ENCODE data around the gene CD180. TPM values are rescaled to one million over a fixed set of nuclear protein-coding genes. Genes with fewer than 3 reads are reported as not detected.

CD180 gene
- total RNA-seq, 4 donors from 2014 or later = 0.18 to 5.0 (median 1.0) TPM

- H3K27ac ChIP-seq = peak overlapping the region; percentile 37 to 68 (median 48)
Measured at GRCh38 chr5:67221487-67222242, 25.1 kb upstream of the CD180 start.

GRCh38 chr5:67216564-67216963 lies 20.0 kb upstream of the CD180 start:
- Histone ChIP-seq H3K27me3 (no peaks in the 10 kb centered on the region), H3K27ac (peak overlapping the region; percentile 80 to 83 (median 82)), H3K9me3 (no peaks in the 10 kb centered on the region), H3K36me3 (no peaks in the 10 kb centered on the region), H3K4me1 (peaks cover 0 to 25% (median 15%) of the 10 kb centered on the region in 4 donors), H3K4me3 (no peak overlapping the region)
- DNase-seq = no peak
- no peak for TF ChIP-seq POLR2A (IDR thresholded peaks at IDR 0.05)
- TF ChIP-seq CTCF (IDR thresholded peaks at IDR 0.05) = no peak

More at GRCh38 chr5:67221487-67222242, 25.1 kb upstream of the CD180 start:
- Histone ChIP-seq H3K9me3 (no peaks in the 10 kb centered on the region), H3K4me3 (no peak overlapping the region), H3K36me3 (no peaks in the 10 kb centered on the region), H3K27me3 (no peaks in the 10 kb centered on the region), H3K4me1 (peaks cover 0 to 3% (median 1%) of the 10 kb centered on the region in 4 donors)
- TF ChIP-seq CTCF (IDR thresholded peaks at IDR 0.05) = no peak
- peak in 2 of 3 donors; percentile 59 to 79 for DNase-seq

GRCh38 chr5:67215519-67216471 lies 19.2 kb upstream of the CD180 start:
- H3K27ac ChIP-seq = peak overlapping the region; percentile 80 to 83 (median 82)
- peak overlapping the region in 3 of 4 donors; percentile 12 to 46 (median 32) for H3K4me3 ChIP-seq
- H3K9me3 ChIP-seq = no peaks in the 10 kb centered on the region
- TF ChIP-seq POLR2A (IDR thresholded peaks at IDR 0.05) (peak; percentile 18 to 38), CTCF (IDR thresholded peaks at IDR 0.05) (no peak)
- peaks cover 0 to 25% (median 15%) of the 10 kb centered on the region in 4 donors for H3K4me1 ChIP-seq
- no peaks in the 10 kb centered on the region for H3K36me3 ChIP-seq
- H3K27me3 ChIP-seq = no peaks in the 10 kb centered on the region
- peak; percentile 69 to 96 (median 92) for DNase-seq

GRCh38 chr5:67214707-67215447 lies 18.3 kb upstream of the CD180 start:
- Histone ChIP-seq H3K4me1 (peaks cover 0 to 25% (median 15%) of the 10 kb centered on the region in 4 donors), H3K27me3 (no peaks in the 10 kb centered on the region), H3K36me3 (no peaks in the 10 kb centered on the region), H3K4me3 (no peak overlapping the region), H3K27ac (peak overlapping the region; percentile 80 to 83 (median 82)), H3K9me3 (no peaks in the 10 kb centered on the region)
- peak in 1 of 6 experiments; percentile 10 for TF ChIP-seq CTCF (IDR thresholded peaks at IDR 0.05)
- TF ChIP-seq POLR2A (IDR thresholded peaks at IDR 0.05) = no peak
- DNase-seq = peak in 1 of 3 donors; percentile 59

- no peak for DNase-seq
- Histone ChIP-seq H3K27me3 (no peaks in the 10 kb centered on the region), H3K9me3 (no peaks in the 10 kb centered on the region), H3K4me3 (no peak overlapping the region), H3K36me3 (no peaks in the 10 kb centered on the region), H3K4me1 (peaks cover 0 to 29% (median 15%) of the 10 kb centered on the region in 4 donors), H3K27ac (no peak overlapping the region)
- TF ChIP-seq CTCF (IDR thresholded peaks at IDR 0.05) = no peak
- no peak for TF ChIP-seq POLR2A (IDR thresholded peaks at IDR 0.05)
Measured at GRCh38 chr5:67214036-67214435, 17.4 kb upstream of the CD180 start.
